ENCODE measurements around the gene FKBP8. TPM values are rescaled to one million over a fixed set of nuclear protein-coding genes. Genes with fewer than 3 reads are reported as not detected.

Gene FKBP8
- polyA plus RNA-seq, 1 donor, result 134 TPM

GRCh38 chr19:18483119-18483890, 60.1 kb downstream of the FKBP8 start:
- DNase-seq, result no peak

Other genes starting within 250 kb of the FKBP8 start
- gene LSM4, start 220.5 kb downstream of the FKBP8 start, polyA plus RNA-seq (ENCODE audit: insufficient read length), result 93.0 TPM
- gene PGPEP1, start 203.0 kb downstream of the FKBP8 start, polyA plus RNA-seq (ENCODE audit: insufficient read length), result 14.4 TPM
- gene GDF15, start 157.4 kb downstream of the FKBP8 start, polyA plus RNA-seq (ENCODE audit: insufficient read length), result 0.41 TPM
- 2.6 TPM for gene LRRC25, start 146.0 kb downstream of the FKBP8 start, polyA plus RNA-seq (ENCODE audit: insufficient read length)
- 135 TPM for gene SSBP4, start 124.2 kb downstream of the FKBP8 start, polyA plus RNA-seq (ENCODE audit: insufficient read length)
- 231 TPM for gene ISYNA1, start 105.4 kb downstream of the FKBP8 start, polyA plus RNA-seq (ENCODE audit: insufficient read length)
- 20.8 TPM for gene ELL, start 21.5 kb downstream of the FKBP8 start, polyA plus RNA-seq (ENCODE audit: insufficient read length)
- gene KXD1, start 14.3 kb upstream of the FKBP8 start, polyA plus RNA-seq (ENCODE audit: insufficient read length), result 77.3 TPM
- 1,296 TPM for gene UBA52, start 28.3 kb upstream of the FKBP8 start, polyA plus RNA-seq (ENCODE audit: insufficient read length)
- gene REX1BD, start 45.2 kb upstream of the FKBP8 start, polyA plus RNA-seq (ENCODE audit: insufficient read length), result 32.7 TPM
- 6.4 TPM for gene CRLF1, start 63.2 kb upstream of the FKBP8 start, polyA plus RNA-seq (ENCODE audit: insufficient read length)
- gene TMEM59L, start 69.3 kb upstream of the FKBP8 start, polyA plus RNA-seq (ENCODE audit: insufficient read length), result 3.5 TPM
- 5.4 TPM for gene KLHL26, start 93.5 kb upstream of the FKBP8 start, polyA plus RNA-seq (ENCODE audit: insufficient read length)
- 19.2 TPM for gene CRTC1, start 140.1 kb upstream of the FKBP8 start, polyA plus RNA-seq (ENCODE audit: insufficient read length)
- 2.0 TPM for gene COMP, start 247.7 kb upstream of the FKBP8 start, polyA plus RNA-seq (ENCODE audit: insufficient read length)

Measured in hindlimb muscle (tissue), 1 donor.